ENCODE data around the gene RASGRF2.

Gene RASGRF2

GRCh38 chr5:80959138-80959537, 1.0 kb upstream of the RASGRF2 start:
- no peak for TF ChIP-seq REST (IDR thresholded peaks at IDR 0.05; ENCODE audit: low read depth)
- TF ChIP-seq TEAD4 (IDR thresholded peaks at IDR 0.05): no peak
- no peak for TF ChIP-seq MAX (IDR thresholded peaks at IDR 0.05)
- TF ChIP-seq EP300 (IDR thresholded peaks at IDR 0.05; ENCODE audit: borderline replicate concordance): no peak
- no peak for TF ChIP-seq NFIC (IDR thresholded peaks at IDR 0.05)
- TF ChIP-seq EGR1 (IDR thresholded peaks at IDR 0.05): no peak
- TF ChIP-seq CEBPB (IDR thresholded peaks at IDR 0.05): no peak
- no peak for TF ChIP-seq ZBTB7A (IDR thresholded peaks at IDR 0.05; ENCODE audit: low read depth)
- TF ChIP-seq FOXM1 (IDR thresholded peaks at IDR 0.05; ENCODE audit: borderline replicate concordance, low read depth): no peak
- no peak for TF ChIP-seq TAF1 (IDR thresholded peaks at IDR 0.05; ENCODE audit: low read depth)
- TF ChIP-seq RAD21 (IDR thresholded peaks at IDR 0.05; ENCODE audit: low read depth): no peak
- no peak for TF ChIP-seq YY1 (IDR thresholded peaks at IDR 0.05; ENCODE audit: low read depth)
- no peak for TF ChIP-seq CREB1 (IDR thresholded peaks at IDR 0.05; ENCODE audit: low read depth)
- no peak for TF ChIP-seq TCF12 (IDR thresholded peaks at IDR 0.05; ENCODE audit: low read depth)

GRCh38 chr5:80960531-80961375, 590 bp downstream of the RASGRF2 start:
- no peak for TF ChIP-seq NFIC (IDR thresholded peaks at IDR 0.05)
- TF ChIP-seq TCF12 (IDR thresholded peaks at IDR 0.05; ENCODE audit: low read depth): no peak
- no peak for TF ChIP-seq YY1 (IDR thresholded peaks at IDR 0.05; ENCODE audit: low read depth)
- TF ChIP-seq REST (IDR thresholded peaks at IDR 0.05; ENCODE audit: low read depth): no peak
- no peak for TF ChIP-seq RAD21 (IDR thresholded peaks at IDR 0.05; ENCODE audit: low read depth)
- TF ChIP-seq TEAD4 (IDR thresholded peaks at IDR 0.05): no peak
- no peak for TF ChIP-seq EGR1 (IDR thresholded peaks at IDR 0.05)
- no peak for TF ChIP-seq EP300 (IDR thresholded peaks at IDR 0.05; ENCODE audit: borderline replicate concordance)
- no peak for TF ChIP-seq USF1 (IDR thresholded peaks at IDR 0.05)
- no peak for TF ChIP-seq FOXM1 (IDR thresholded peaks at IDR 0.05; ENCODE audit: borderline replicate concordance, low read depth)
- TF ChIP-seq MAX (IDR thresholded peaks at IDR 0.05): no peak; the same call in 1 of the 2 replicates
- TF ChIP-seq TAF1 (IDR thresholded peaks at IDR 0.05; ENCODE audit: low read depth): no peak
- no peak for TF ChIP-seq ZBTB7A (IDR thresholded peaks at IDR 0.05; ENCODE audit: low read depth)
- no peak for TF ChIP-seq CEBPB (IDR thresholded peaks at IDR 0.05)
- no peak for TF ChIP-seq CREB1 (IDR thresholded peaks at IDR 0.05; ENCODE audit: low read depth)

GRCh38 chr5:80961376-80962281, 1.5 kb downstream of the RASGRF2 start:
- TF ChIP-seq TAF1 (IDR thresholded peaks at IDR 0.05; ENCODE audit: low read depth) (no peak), RAD21 (IDR thresholded peaks at IDR 0.05; ENCODE audit: low read depth) (no peak), EP300 (IDR thresholded peaks at IDR 0.05; ENCODE audit: borderline replicate concordance) (no peak), TCF12 (IDR thresholded peaks at IDR 0.05; ENCODE audit: low read depth) (no peak), CREB1 (IDR thresholded peaks at IDR 0.05; ENCODE audit: low read depth) (no peak), YY1 (IDR thresholded peaks at IDR 0.05; ENCODE audit: low read depth) (no peak), NFIC (IDR thresholded peaks at IDR 0.05) (no peak), TEAD4 (IDR thresholded peaks at IDR 0.05) (no peak), MAX (IDR thresholded peaks at IDR 0.05) (no peak), CEBPB (IDR thresholded peaks at IDR 0.05) (no peak), ZBTB7A (IDR thresholded peaks at IDR 0.05; ENCODE audit: low read depth) (no peak), REST (IDR thresholded peaks at IDR 0.05; ENCODE audit: low read depth) (no peak), EGR1 (IDR thresholded peaks at IDR 0.05) (no peak), FOXM1 (IDR thresholded peaks at IDR 0.05; ENCODE audit: borderline replicate concordance, low read depth) (no peak), USF1 (IDR thresholded peaks at IDR 0.05) (no peak)

Data from Ishikawa (cell line).